HCT116 (cell line): ENCODE data around the gene ACYP2.

Experiments used
- CBX3 ChIP-seq: IDR thresholded peaks from 2 replicates; pipeline ENCODE4 v1.6.1; 2012; ENCODE audit warnings: low read depth
- CEBPB ChIP-seq: IDR thresholded peaks from 2 replicates; pipeline ENCODE4 v1.6.1; 2012; ENCODE audit warnings: low read depth
- CTCF ChIP-seq, 3 experiments: fragments of 200-600 bp in 1 of 3; sonication (generic) in 1 of 3; IDR thresholded peaks in 2 of 3; conservative IDR thresholded peaks in 1 of 3; 2 replicates each; pipeline ENCODE4 v1.5.1; 2012 to 2017; ENCODE audit warnings: low read depth in 2 of 3, low read length in 2 of 3, antibody characterized with exemption in 1 of 3, borderline replicate concordance in 1 of 3, control low read depth in 1 of 3, mild to moderate bottlenecking in 1 of 3, mixed read lengths in 1 of 3, mixed run types in 1 of 3, moderate library complexity in 1 of 3; ENCODE audit not compliant: insufficient read depth in 1 of 3
- EZH2 ChIP-seq: fragments of 200-600 bp; sonication (generic); IDR thresholded peaks from 2 replicates; pipeline ENCODE4 v1.6.1; 2017; ENCODE audit warnings: antibody characterized with exemption, mixed run types
- EZH2phosphoT487 ChIP-seq: fragments of 200-600 bp; IDR thresholded peaks from 2 replicates; pipeline ENCODE4 v1.6.1; 2018; ENCODE audit warnings: antibody characterized with exemption, borderline replicate concordance
- FOSL1 ChIP-seq: IDR thresholded peaks from 2 replicates; pipeline ENCODE4 v1.6.1; 2012; ENCODE audit warnings: low read depth
- JUND ChIP-seq: IDR thresholded peaks from 2 replicates; pipeline ENCODE4 v1.6.1; 2012
- MAX ChIP-seq: IDR thresholded peaks from 2 replicates; pipeline ENCODE4 v1.6.1; 2012
- POLR2A ChIP-seq: IDR thresholded peaks from 2 replicates; pipeline ENCODE4 v1.7.0; 2011; ENCODE audit warnings: borderline replicate concordance; ENCODE audit not compliant: insufficient read depth, insufficient read length; ENCODE audit errors: extremely low read depth
- POLR2AphosphoS5 ChIP-seq: IDR thresholded peaks from 2 replicates; pipeline ENCODE4 v1.6.1; 2011; ENCODE audit warnings: mild to moderate bottlenecking, low read depth, low read length, moderate library complexity
- REST ChIP-seq: IDR thresholded peaks from 2 replicates; pipeline ENCODE4 v1.6.1; 2012; ENCODE audit warnings: low read depth
- TCF7L2 ChIP-seq: IDR thresholded peaks from 2 replicates; pipeline ENCODE4 v1.7.0; 2011; ENCODE audit warnings: borderline replicate concordance, inconsistent platforms; ENCODE audit not compliant: insufficient read depth, insufficient read length; ENCODE audit errors: extremely low read depth
- ZBTB33 ChIP-seq: IDR thresholded peaks from 2 replicates; pipeline ENCODE4 v1.6.1; 2011; ENCODE audit warnings: mild to moderate bottlenecking, low read length, moderate library complexity; ENCODE audit not compliant: insufficient replicate concordance; ENCODE audit errors: extremely low read depth
- ZNF274 ChIP-seq: fragments of 200-500 bp; sonication (Bioruptor generic); IDR thresholded peaks from 2 replicates; pipeline ENCODE4 v1.6.1; 2014; ENCODE audit warnings: mild to moderate bottlenecking, low read depth, low read length, inconsistent platforms

- TF ChIP-seq EZH2phosphoT487: no peak
- no peak for TF ChIP-seq CEBPB
- TF ChIP-seq CBX3: no peak
- TF ChIP-seq FOSL1: no peak
- no peak for TF ChIP-seq EZH2
- TF ChIP-seq MAX: no peak
- no peak for TF ChIP-seq ZBTB33
- no peak for TF ChIP-seq REST
- TF ChIP-seq CTCF (IDR thresholded peaks at IDR 0.05 in 2 of 3, conservative IDR thresholded peaks at IDR 0.05 in 1 of 3; ENCODE audit: borderline replicate concordance in 1 of 3, insufficient read depth in 1 of 3, low read depth in 2 of 3, low read length in 2 of 3): no peak
- TF ChIP-seq POLR2A: no peak
- TF ChIP-seq JUND: no peak
- no peak for TF ChIP-seq POLR2AphosphoS5
- no peak for TF ChIP-seq ZNF274
- TF ChIP-seq TCF7L2: no peak
These were observed 81.2 kb downstream of the ACYP2 start for GRCh38 chr2:54196646-54197045.
